AG08395 (cell line): ENCODE results near the gene CALCOCO2.

Experiments
- DNase-seq: peaks from one replicate; pipeline ENCODE4 v3.0.0; 2012; ENCODE audit warnings: mixed read lengths, low spot score

CALCOCO2 gene

DNA sequence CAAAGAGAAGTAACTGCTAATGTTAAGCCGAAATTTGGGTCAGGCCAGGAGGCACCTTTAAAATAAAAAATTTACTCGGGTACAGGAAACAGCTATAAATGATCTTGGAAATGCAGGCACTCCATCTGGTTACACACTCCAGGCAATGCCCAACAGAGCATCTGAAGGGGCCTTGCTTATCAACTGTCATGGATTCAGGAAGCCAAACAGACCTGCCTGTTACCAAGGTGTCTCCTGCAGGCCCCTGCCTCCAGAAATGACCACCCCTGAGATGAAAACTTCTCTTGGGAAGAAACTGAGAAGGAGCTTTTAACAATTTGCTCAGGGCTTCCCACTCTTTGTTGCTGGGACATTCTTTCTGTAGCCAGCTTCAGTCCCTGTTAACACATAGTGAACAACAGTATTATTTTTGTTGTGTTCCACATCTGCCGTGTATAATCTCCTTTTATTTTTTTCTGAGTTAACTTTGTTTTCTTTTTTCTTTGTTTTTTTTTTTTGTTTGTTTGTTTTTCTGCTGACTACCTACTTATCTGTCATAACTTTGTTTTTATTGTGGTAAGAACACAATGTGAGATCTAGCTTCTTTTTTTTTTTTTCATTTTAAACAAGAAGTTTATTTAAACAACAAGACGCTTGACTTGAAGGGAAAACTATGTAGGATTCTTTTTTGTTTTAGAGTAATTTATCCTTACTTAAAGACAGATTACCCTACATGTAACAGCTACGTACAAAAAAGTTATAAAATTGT, 43.0 kb downstream of the CALCOCO2 start:
- no peak for DNase-seq

DNA sequence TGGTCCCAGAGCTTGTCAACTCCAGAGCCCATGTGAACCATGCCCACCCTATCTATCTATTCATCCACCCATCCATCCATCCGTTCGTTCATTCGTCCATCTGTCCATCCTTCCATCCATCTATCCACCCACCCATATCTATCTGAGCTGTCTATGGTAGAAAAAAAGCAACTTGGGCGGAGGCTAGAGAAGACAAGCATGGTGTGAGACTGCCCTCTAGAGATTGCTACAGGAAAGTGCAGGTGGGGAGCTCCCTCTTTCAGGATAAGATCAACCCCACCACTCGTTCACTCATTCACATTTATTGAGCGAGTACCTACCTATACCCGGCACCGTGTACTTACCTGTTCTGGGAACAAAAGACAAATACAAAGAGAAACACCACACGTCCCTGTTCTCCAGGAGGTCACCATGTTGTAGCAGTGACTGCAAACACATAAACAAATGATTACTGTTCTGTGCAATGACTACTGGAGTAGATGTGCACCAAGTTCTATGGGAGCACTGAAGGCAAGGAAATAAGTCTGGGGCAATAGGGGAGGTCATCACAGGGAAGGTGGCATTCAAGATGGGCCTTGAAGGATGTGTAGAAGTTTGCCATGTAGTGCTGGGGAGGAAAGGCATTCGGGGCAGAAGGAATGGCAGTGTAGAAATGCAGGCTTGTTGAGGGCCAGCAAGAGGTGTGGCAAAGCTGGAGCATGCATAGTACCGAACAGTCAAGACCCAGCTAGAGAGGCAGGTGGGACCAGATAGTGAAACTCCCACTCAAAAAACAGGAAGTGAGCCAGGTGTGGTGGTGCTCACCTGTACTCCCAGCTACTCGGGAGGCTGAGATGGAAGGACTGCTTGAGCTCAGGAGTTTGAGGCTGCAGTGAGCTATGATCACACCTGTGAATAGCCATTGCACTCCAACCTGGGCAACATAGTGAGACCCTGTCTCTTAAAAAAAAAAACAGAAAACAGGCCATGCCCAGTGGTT, 48.4 kb downstream of the CALCOCO2 start:
- peak; percentile 82 for DNase-seq

DNA sequence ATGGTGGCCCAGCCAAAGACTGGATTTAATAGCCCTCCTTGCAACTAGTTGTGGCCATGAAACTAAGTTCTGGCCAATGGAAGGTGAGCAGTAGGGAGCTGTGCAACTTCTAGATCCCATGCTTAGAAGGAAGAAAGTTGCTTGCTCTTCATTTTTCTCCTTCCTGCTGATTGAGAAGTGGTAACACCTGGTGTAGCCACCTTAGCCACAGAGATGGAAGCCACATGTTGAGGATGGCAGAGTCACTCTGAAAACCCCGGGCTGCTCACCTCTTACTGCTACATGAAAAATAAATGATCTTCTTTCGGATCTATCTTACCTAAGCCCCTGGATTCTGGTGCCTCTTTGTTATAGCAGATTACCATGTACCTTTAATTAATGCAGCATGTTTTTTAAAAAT, 51.4 kb downstream of the CALCOCO2 start:
- no peak for DNase-seq

DNA sequence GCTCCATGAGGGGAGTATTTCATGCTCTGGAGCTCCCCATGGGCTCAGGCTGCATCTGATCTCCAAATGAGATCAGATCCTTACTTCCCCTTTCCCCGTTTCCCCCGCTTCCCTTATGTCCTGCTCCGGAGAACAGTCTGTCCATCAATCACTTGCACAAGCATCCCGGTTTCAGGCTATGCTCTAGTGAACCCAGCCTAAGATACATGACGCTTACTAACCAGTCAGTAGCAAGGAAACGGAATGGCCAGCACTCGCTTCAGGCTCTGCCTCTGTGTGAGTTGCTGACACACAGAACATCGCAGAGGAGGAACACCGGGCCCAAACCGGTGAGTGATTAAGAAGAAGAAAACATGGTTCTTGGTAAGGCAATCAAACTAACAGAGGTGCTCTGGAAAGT, 52.3 kb downstream of the CALCOCO2 start:
- no peak for DNase-seq

DNA sequence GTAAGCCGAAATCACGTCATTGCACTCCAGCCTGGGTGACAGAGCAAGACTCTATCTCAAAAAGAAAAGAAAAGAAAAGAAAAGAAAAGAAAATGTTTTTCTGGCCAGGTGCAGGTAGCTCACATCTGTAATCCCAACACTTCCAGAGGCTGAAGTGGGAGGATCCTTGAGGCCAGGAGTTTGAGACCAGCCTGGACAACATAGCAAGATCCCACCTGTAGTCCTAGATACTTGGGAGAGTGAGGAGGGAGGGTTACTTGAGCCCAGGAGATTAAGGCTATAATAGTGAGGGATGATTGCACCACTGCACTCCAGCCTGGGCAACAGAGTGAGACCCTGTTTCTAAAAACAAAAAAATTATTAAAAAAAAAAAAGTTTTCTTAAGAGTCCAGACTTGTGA, 59.3 kb downstream of the CALCOCO2 start:
- no peak for DNase-seq

DNA sequence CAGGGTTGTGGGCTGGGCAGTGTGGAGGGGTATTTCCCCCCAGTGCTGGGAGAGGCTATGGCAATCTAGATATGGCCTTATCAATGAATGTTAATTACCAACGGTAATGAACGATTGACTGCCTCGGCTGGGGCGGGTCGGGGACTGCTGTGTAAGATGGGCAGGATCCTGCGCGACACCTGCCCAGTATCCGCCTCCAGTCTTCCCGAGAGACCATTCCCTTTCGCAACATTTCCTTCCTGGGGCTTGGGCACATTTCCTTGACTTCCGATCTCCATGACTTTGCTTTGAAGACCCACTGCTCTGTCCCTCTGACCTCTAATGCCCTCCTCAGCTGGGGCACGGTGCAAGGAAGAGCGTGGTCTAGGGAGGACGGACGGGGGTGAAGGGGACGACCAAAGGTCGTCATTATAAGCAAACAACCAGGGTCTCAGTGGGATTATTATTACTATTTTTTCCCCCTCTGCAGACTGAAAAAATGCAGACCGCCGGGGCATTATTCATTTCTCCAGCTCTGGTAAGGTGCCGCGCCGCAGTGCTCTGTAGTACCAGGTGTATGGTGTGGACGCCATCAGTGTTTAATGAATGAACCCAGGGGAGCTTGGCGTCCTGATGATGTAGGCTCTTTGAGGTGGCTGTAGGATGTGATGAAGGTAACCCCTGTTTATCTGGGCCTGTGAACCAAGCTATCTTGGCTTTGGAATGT, 62.3 kb downstream of the CALCOCO2 start:
- no peak for DNase-seq

DNA sequence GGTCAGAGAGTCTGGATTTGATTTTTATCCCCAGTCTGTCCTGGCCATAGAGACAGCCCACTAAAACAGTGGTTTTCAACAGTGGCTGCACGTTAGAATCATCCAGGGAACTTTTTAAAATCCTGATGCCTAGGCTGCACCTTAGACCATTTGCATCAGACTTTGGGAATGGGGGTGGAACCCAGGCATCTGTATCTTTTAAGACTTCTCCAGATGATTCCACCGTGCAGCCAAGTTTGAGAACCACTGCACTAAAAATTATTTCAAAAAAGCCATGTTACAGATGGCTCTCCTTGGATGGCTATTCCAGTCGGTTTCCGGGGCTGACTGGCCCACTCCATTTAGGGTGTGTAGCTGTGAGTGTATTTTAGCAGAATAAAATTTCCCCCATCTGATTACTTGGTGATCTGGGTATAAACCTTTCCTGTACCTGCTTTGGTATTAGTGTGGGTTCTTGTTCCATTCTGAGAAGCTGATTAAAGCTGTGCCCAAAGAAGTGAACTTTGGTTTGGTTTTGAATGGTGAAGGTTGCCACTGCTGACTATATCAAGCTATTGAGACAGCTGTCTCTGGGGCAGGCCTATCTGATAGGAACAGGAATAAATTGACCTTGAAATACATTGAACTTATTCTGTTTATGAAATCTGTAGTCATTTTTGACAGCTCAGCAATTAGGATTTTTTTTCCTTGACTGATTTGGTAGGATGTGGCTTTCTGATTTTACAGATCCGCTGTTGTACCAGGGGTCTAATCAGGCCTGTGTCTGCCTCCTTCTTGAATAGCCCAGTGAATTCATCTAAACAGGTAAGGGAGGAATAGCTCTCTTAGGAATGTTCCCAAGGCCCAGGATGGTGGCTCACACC, 63.0 kb downstream of the CALCOCO2 start:
- no peak for DNase-seq

DNA sequence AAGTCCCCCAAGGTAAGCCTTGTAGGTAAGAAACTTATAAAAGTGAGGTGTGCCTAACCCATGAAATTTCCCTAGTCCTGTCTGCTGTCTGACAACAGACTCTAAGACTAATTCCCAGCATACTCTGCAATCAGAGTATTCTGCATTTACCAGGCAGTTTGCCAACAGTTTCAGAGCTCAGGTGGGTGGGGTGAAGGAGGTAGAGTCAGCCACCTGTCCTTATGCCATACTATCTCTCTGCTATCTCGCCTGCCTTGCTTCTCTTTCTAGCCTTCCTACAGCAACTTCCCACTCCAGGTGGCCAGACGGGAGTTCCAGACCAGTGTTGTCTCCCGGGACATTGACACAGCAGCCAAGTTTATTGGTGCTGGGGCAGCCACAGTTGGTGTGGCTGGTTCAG, 64.1 kb downstream of the CALCOCO2 start:
- no peak for DNase-seq

DNA sequence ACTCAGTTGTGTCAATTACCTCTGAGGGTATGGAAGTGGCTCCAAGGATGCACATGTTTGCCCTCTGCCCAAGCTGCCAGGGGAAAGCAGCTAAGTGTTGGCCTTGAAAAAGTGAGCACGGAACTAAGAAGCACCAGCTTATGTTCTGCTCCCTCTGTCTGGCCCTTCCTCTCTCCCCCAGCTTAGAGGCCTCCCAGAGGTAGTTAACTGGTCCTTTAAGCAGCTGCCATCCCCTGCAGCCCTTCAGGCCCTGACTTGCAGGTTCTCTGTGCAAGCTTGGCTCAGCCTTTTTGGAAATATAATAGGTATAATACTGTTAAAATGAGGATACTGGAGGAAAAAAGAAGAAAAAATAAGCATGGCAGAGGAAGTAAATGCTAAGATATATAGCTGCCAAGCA, 70.4 kb downstream of the CALCOCO2 start:
- DNase-seq, result no peak

DNA sequence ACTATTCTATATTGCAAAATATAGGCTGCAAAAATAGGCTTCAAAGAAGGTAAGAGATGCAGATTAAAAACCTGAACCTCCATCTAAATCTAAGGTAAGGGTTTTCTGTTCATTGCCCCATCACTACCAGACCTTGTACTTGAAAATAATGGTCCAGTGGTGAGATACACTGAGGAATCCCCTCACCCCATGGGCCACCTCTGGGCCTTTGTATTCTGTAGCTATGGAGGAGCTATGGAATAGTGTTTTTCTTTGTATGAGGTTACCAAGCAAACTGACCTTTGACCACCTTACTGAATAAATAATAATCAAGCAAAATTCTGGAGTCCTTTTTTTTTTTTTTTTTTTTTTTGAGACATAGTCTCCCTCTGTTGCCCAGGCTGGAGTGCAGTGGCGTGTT, 72.6 kb downstream of the CALCOCO2 start:
- DNase-seq, result no peak

DNA sequence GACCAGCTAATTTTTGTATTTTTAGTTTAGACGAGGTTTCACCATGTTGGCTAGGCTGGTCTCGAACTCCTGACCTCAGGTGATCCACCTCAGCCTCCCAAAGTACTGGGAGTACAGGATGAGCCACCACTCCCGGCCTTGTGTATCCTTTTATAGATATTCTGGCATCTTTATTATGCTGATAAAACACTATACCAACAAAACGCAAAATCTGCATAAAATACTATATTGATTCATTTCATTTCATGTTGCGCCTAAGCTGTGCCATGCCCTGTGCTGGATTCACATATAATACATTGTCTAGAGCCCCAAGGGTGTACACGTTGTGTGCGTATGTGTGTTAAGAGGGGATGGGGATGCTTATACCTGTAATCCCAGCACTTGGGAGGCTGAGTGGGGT, 73.6 kb downstream of the CALCOCO2 start:
- no peak for DNase-seq

DNA sequence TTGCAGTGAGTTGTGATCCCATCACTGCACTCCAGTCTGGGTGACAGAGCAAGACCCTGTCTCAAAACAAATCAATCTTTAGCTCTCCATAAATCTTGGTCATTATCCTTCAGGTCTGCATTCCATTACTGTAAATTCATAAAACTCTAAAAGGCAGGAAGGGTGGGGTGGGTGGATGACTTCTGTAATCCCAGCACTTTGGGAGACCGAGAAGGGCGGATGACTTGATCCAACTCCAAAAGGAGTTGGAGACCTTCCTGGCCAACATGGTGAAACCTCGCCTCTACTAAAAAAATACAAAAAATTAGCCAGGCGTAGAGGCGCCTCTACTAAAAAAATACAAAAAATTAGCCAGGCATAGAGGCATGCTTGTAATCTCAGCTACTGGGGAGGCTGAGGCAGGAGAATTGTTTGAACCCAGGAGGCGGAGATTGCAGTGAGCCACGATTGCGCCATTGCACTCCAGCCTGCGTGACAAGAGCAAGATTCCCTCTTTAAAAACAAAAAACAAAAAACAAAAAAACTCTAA, 75.2 kb downstream of the CALCOCO2 start:
- no peak for DNase-seq

DNA sequence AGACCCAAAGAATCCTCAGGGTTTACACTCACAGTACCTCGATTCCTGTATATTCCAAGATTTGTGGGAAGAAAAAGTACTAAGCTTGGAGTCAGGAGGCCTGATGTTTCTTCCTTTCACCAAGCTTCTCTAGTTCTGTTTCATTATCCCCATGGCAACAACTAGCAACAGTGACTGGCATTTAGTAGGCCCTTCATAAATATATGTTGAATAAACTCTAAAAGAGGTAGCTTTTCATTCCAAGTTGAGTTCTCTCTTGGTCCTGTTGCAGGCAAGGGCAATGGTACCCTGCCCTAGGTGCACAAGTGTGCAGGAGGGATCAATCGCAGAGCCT, 76.8 kb downstream of the CALCOCO2 start:
- peak; percentile 47 for DNase-seq

DNA sequence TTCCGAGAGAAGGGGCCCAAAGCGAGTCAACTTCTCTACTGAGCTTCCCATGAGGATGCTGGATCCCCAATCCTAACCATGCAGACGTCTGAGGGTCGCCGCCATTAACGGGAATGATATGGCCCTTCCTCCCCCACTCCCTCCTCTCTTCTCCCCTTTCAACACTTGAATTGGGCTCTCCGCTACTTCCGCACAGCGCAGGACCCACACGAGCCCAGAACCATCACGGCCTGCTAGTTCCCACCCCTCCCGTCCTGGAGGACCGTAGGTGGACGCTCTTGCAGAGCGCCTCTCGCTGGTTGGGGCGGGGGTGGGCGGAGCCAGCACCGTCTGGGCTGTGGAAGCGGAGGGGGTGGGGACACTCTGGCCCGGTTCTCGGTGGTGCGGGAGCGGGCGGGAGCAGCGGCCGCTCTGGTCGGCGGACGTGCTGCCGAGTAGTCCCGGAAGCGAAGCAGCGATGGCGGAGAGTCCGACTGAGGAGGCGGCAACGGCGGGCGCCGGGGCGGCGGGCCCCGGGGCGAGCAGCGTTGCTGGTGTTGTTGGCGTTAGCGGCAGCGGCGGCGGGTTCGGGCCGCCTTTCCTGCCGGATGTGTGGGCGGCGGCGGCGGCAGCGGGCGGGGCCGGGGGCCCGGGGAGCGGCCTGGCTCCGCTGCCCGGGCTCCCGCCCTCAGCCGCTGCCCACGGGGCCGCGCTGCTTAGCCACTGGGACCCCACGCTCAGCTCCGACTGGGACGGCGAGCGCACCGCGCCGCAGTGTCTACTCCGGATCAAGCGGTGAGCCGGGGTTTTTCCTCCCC, 77.4 kb downstream of the CALCOCO2 start, which contains the start of gene UBE2Z:
Gene UBE2Z, plus strand, starts transcription at position 361 of the 797 bp plus-strand sequence. Its CDS starts 97 bp downstream, at position 458.
- peak; percentile 98 for DNase-seq

DNA sequence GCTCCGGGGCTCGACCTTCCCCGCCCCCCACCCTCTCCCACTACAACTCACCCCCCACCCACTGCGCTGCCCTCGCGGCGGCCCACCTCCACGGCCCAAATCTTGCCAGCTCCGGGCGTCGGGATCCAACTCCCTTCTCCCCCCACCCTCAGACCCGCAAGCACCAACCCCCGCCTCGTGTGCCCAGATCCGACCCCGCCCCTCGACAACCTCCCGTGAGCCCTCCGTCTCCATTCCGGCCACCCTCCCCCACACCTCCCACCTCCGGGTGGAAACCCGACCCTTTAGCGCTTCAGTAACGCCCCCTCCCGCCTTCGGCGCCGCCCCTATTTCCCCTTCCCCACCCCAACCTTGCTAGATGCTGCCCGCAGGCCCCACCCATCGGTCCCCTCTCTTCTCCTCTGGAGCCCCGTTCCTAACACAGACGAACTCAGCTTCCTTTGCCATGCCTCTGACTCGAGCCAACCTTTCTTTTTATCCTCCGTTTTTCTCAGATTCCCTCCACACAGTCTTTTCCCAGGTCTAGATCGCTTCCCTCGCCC, 78.1 kb downstream of the CALCOCO2 start:
- DNase-seq, result peak; percentile 70

DNA sequence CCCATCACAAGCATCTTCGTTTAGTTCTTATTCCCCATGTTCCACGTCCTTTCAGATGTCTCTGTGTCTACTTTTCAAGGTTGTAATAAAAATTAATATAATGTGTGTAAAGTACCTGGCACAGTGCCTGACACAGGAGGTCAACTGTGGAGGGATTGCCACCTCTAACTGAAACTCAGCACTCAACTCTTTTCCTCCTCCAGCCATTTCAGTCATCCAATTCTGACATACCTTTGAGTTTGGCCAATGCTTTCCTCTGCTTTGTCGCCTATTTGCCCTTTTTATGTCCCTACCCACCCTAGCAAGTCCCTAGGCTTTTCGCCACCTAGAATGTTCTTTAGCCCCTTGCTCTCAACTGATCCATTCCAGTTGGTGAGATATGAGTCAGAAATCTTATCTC, 78.9 kb downstream of the CALCOCO2 start:
- DNase-seq, result no peak

DNA sequence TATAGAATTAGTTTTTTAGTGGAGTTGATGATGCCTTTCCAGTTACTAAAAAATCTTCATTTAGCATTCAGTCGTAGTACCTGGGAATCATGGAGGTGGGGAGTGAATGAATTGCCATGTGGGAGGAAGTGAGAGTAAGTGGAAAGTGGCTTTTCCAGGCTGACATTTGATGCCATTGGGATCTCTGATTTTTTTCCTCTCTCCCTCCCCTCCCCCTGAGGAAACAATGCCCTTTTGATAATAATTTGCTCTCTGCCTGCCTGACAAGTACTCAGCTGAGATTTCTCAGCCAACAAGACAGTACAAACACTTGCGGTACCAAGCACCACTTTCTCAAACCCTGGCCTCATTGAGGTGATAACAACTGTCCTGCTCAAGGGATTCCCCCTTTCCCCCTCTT, 79.5 kb downstream of the CALCOCO2 start:
- DNase-seq, result no peak

DNA sequence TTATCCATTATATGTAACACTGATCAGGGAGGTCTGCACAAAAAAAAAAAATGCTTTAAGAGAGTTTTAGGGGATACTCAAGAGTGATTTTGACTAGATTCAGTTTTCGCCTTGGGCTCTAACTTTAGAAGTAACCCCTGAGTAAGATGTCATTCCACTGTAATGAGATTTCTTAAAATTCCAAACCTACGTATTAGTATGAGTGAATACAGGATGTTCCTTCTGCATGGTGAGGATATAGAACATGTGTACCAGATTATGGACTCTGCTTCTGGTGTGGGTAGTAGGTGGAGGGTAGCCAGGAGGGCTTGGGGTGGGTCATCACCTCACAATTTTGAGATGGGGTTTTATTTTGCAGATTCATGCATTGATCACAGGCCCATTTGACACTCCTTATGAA, 81.6 kb downstream of the CALCOCO2 start:
- DNase-seq, result no peak
